Thyroid gland (tissue), 4 donors: ENCODE data around the gene GATAD1.

Source experiments
- POLR2A ChIP-seq, 2 donors: fragments of 450-650 bp; IDR thresholded peaks; one replicate each; pipeline ENCODE4 v1.6.1; 2017; ENCODE audit warnings: antibody characterized with exemption in 2 of 2, mild to moderate bottlenecking in 2 of 2, moderate library complexity in 1 of 2
- TF ChIP-seq, protein P1 (sequence below), 6 experiments: fragments of 200-600 bp in 3 of 6; fragments of 450-650 bp in 3 of 6; sonication (generic) in 3 of 6; IDR thresholded peaks; one replicate each; pipeline ENCODE4 v1.5.1; 2016 to 2019; ENCODE audit warnings: antibody characterized with exemption in 6 of 6, mild to moderate bottlenecking in 2 of 6, inconsistent platforms in 1 of 6, moderate library complexity in 1 of 6

GRCh38 chr7:92508946-92509345, 61.7 kb downstream of the GATAD1 start:
- TF ChIP-seq, protein P1, sequence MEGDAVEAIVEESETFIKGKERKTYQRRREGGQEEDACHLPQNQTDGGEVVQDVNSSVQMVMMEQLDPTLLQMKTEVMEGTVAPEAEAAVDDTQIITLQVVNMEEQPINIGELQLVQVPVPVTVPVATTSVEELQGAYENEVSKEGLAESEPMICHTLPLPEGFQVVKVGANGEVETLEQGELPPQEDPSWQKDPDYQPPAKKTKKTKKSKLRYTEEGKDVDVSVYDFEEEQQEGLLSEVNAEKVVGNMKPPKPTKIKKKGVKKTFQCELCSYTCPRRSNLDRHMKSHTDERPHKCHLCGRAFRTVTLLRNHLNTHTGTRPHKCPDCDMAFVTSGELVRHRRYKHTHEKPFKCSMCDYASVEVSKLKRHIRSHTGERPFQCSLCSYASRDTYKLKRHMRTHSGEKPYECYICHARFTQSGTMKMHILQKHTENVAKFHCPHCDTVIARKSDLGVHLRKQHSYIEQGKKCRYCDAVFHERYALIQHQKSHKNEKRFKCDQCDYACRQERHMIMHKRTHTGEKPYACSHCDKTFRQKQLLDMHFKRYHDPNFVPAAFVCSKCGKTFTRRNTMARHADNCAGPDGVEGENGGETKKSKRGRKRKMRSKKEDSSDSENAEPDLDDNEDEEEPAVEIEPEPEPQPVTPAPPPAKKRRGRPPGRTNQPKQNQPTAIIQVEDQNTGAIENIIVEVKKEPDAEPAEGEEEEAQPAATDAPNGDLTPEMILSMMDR (IDR thresholded peaks at IDR 0.05) = no peak
- no peak for TF ChIP-seq POLR2A (IDR thresholded peaks at IDR 0.05)
